Activated CD4-positive, alpha-beta T cell treated with anti-CD3 and anti-CD28 coated beads, Interleukin-10, Interleukin-2, amounts not matched to agents 100 ng/mL and 50 ng/mL, durations not matched to agents 16 hours and 8 hours (primary cell): ENCODE results near the gene SMOC1.
A peak's percentile ranks its signal among the peaks of the same experiment; 100 is the strongest.

Source experiments
- DNase-seq: peaks from one replicate; pipeline ENCODE4 v3.0.0-alpha.2; 2020

The SMOC1 gene

GRCh38 chr14:70018230-70018629 is 139.0 kb downstream of the SMOC1 start:
- no peak for DNase-seq

DNA sequence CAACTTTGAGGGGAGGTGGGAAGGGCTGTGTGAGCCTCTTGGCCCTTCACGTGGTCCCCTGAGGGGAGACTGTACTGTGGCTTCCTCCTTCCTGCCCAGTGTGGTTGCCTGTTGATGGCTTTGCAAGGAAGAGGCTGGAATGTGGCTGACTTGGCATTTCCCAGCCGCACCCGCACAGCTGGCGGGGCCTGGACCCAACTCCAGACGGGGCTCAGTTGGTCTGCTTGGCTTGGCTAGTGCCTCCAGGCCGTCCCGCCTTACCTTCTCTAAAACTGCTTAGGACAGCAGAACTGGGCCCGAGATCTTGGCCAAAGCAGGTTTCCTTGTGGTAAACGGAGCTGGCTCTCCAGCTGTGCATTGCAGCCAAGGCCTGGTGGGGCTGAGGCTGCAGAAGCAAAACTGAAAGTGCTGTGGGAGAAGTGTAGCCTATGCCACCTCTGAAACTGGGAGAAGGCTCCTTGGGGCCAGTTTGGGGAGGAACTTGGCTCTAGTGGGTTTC is 139.5 kb downstream of the SMOC1 start:
- DNase-seq, result peak; percentile 19

- no peak for DNase-seq
These were observed 140.5 kb downstream of the SMOC1 start for GRCh38 chr14:70019695-70020094.

DNA sequence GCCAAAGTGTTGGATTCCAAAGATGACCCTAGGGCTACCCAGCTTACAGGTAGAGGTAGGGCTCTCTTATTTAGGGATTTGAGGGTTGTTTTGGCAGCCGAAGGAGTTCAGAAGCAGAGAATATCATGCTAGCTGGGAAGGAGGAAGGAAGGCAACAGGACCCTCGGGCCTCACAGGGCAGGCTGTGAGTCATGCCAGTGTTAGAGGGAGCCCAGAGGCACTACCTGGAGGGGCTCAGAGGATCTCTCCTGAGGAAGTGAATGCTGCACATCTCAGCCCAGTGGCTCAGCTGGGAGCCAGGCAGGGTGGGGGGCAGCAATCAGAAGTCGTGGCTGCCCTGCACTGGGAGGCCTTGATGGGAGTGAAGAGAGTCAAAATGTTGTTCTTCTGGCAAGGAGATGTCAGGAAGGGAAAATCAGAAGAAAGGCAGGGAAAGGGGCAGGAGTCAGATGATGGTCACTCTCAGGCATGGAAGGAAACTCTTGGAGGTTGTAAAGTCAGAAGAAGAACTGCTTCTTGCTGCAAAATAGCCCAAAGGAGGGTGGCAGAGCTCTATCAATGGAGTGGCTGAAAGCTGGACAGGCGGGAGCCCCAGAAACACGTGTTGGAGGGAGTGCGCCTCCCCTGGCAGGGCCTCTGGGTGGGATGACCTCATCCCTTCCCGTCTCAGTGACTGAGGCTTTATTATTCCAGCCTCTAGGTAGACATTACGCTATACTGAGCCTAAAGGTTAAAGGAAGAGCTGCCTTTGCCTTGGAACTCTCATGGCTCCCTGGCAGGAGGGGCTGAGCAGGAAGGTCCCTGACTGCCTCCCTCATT is 141.3 kb downstream of the SMOC1 start:
- DNase-seq, result no peak

- no peak for DNase-seq
These were observed 142.5 kb downstream of the SMOC1 start for GRCh38 chr14:70021548-70022220.

DNA sequence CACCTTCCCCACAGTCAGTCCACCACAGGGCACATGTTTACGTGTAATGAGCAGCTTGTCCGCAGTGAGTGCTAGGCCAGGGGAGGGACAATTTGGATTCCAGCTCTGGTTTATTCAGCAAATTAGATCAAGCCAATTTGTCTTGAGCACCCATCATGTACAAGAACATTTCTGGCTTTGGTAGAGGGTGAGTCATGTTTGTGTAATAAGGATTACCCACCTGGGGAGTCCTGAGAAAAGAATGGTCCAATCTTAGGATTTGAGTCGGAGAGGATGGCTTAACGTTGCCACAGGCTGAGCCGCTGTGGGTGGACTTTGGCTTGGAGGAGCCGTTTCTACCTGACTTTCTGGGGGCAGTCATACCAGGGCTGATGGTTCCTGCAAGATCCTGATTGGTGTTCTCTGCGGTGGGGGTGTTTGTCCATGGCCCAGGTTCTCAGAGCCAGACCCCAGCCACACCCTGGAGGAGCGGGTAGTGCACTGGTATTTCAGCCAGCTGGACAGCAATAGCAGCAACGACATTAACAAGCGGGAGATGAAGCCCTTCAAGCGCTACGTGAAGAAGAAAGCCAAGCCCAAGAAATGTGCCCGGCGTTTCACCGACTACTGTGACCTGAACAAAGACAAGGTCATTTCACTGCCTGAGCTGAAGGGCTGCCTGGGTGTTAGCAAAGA is 143.7 kb downstream of the SMOC1 start:
- DNase-seq, result no peak

GRCh38 chr14:70023871-70024270 is 144.7 kb downstream of the SMOC1 start:
- no peak for DNase-seq

DNA sequence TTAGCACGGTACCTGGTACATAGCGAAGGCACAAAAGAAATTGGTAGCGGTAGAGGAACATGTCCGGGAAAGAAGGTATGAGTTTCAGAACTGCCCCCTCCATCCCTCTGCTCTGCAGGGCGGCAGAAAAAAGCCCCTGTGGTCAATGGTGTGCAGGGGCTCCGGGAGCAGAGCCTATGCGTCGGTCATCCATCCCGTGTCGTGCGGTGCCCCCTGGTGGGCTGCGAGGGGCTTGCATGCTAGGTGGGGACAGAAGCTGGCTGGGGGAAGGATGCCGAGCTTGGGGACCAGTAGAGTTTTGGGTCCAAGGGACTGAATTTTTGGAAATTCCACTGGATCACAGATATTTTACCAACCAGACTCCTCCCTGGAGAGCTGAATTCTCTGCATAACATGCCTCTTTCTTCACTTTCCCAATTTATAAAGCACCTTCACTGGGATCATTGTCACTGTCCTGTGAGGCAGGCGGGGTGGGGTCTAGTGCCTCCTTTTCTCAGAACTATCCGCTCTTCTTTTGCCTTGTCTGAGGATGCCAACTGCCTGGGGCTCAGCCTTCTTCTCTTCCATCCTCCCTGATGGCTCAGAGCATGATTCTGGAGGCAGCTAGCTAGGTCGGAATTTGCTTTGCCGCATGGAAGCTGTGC is 148.7 kb downstream of the SMOC1 start:
- DNase-seq, result peak; percentile 73

- DNase-seq, result no peak
These were observed 150.3 kb downstream of the SMOC1 start for GRCh38 chr14:70029296-70030132.

DNA sequence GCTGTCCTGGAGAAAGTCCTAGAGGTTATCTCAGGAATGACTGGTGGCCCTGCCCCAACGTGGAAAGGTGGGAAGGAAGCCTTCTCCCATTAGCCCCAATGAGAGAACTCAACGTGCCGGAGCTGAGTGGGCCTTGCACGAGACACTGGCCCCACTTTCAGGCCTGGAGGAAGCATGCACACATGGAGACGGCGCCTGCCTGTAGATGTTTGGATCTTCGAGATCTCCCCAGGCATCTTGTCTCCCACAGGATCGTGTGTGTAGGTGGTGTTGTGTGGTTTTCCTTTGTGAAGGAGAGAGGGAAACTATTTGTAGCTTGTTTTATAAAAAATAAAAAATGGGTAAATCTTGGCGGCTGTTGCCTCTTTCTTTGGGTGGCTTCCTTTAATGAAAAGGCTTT is 152.8 kb downstream of the SMOC1 start:
- DNase-seq, result no peak

DNA sequence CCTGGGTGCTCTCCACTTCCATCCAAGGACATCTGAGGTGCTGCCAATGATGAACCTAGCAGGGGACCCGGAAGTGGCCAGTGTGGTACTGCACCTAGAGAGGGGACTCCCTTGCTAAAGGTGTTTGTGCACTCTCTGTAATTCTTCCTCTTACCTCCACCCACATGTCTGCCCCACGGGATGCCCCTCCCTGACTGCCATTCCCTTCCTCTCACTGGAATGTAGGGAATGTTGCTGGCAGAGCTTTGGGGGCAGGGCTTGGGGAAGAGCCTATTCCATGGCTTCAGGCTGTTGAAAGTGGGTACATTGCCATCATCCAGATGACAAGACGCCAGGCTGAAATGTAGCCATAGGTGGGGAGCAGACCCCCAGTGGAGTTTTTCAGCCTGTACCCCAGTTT is 153.2 kb downstream of the SMOC1 start:
- DNase-seq, result no peak

GRCh38 chr14:70033116-70033515 is 153.9 kb downstream of the SMOC1 start:
- DNase-seq, result no peak

- DNase-seq, result no peak
These were observed 154.3 kb downstream of the SMOC1 start for GRCh38 chr14:70033561-70033960.

DNA sequence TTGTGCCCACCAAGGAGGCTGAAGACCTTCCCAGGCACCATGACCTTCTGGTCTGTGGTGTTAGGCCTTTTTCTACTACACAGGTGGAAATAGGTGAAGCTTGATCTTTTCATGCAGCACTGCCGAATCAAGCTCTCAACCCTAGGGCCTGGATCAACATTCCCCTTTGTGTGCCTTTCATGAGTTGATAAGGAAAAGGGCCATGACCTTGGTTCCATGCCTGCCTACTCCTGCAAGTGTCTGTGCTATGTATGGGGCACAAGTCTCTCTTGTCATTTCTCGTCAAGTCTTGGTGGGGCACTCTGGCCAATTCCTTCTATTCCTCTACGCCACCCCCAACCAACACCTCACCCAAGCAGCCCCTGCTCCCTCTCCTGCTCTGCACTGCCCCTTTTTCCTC is 155.0 kb downstream of the SMOC1 start:
- DNase-seq, result no peak

GRCh38 chr14:70036665-70037064 is 157.4 kb downstream of the SMOC1 start:
- DNase-seq, result no peak

- no peak for DNase-seq
These were observed 163.8 kb downstream of the SMOC1 start for GRCh38 chr14:70043001-70043400.

- DNase-seq, result no peak
These were observed 166.1 kb downstream of the SMOC1 start for GRCh38 chr14:70045310-70045709.

- peak; percentile 8 for DNase-seq
These were observed 166.8 kb downstream of the SMOC1 start for GRCh38 chr14:70045844-70046535.

DNA sequence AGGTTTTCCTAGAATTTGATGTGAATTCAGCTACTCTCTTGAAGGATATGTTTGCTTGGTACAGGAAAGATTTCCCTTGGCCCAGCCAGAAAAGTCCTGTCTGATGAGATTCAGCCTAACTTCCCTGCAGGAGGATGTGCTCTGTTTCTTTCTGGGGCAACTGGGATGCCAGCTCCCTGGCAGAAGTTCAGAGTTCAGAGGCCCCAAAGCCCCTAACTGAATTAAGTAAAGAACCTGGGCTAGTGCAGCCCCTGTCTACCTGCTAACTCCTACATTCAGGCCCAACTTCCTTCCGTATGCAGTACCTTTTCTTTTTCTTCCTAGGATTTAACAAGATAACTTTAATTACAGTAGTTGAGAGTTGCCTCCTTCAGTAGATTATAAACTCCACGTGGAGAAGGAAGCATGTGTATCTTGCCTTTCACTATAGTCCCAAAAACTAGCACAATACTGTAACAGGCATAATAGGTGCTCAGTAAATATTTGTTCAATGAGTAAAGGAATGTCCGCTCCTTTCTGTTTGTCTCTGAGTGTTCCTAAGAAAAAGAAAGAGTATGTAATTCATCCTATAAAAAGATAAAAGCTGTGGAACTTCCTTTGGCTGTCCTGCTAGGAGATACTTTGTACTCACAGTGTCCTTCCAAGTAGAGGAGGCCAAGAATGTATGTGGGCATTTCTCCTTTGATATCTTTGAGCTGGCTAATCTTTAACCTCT is 168.5 kb downstream of the SMOC1 start:
- DNase-seq, result no peak

DNA sequence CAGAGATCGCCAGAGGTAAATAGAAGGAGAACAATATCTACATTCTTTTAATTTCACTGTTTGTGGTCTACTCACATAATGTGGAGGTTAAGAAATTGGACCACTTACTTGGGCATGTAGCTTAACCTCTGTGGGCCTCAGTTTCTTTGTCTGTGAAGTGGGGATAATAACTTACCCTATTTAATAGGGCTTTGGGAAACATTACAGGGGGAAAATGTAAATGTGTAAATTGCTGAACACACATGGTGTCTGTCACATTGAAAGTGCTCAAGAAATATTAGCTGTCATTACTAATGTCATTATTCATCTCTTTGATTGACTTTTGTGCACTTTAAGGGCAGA is 169.1 kb downstream of the SMOC1 start:
- DNase-seq, result no peak

- no peak for DNase-seq
These were observed 170.4 kb downstream of the SMOC1 start for GRCh38 chr14:70049605-70050004.
